NCI-H2107 (cell line): ENCODE measurements around the gene USP47.

Source experiments
- DNase-seq: peaks from one replicate; lab custom pipeline; 2025; lab: John Stamatoyannopoulos, UW

The USP47 gene

GRCh38 chr11:12005061-12005460 is 163.3 kb downstream of the USP47 start:
- DNase-seq: no peak

GRCh38 chr11:12005476-12005875 is 163.7 kb downstream of the USP47 start:
- no peak for DNase-seq

GRCh38 chr11:12006552-12007229 is 164.9 kb downstream of the USP47 start:
- DNase-seq: no peak

- DNase-seq: no peak
Measured at GRCh38 chr11:12007230-12007593, 165.4 kb downstream of the USP47 start.

- DNase-seq: no peak
Measured at GRCh38 chr11:12007769-12008737, 166.3 kb downstream of the USP47 start, which contains the start of gene DKK3. TSS of gene DKK3 (minus strand) at chr11:12008626. CDS start at chr11:12008582, 44 bp downstream.
